ENCODE data around the gene DNAJC7. TPM values are rescaled to one million over a fixed set of nuclear protein-coding genes. Genes with fewer than 3 reads are reported as not detected.

DNAJC7 gene
- total and polyA plus RNA-seq, 12 donors: 44.4 to 148 (median 81.1) TPM

- WGBS, 4 donors: 0 to 3% (median 1%) methylated on average over 1 to 7 of the region's 7 CpGs
- Histone ChIP-seq H3K36me3 (replicated peaks in 1 of 2) (no peaks in the 10 kb centered on the region), H3K27me3 (no peaks in the 10 kb centered on the region), H3K27ac (no peak overlapping the region), H3K4me3 (peak overlapping the region in 2 of 4 donors; percentile 52 to 90), H3K9me3 (replicated peaks in 1 of 3) (no peaks in the 10 kb centered on the region), H3K4me1 (replicated peaks in 1 of 2) (peaks cover 0 to 6% of the 10 kb centered on the region in 2 donors)
- DNase-seq: no peak
- TF ChIP-seq POLR2A (IDR thresholded peaks at IDR 0.05) (no peak), CTCF (IDR thresholded peaks at IDR 0.05) (no peak)
- intact Hi-C loops (cut with DNase I): no loop called here
Measured at GRCh38 chr17:42049834-42050392, 32.7 kb upstream of the DNAJC7 start.

- Histone ChIP-seq H3K36me3 (replicated peaks in 1 of 2) (no peaks in the 10 kb centered on the region), H3K27ac (no peak overlapping the region), H3K9me3 (replicated peaks in 1 of 3) (no peaks in the 10 kb centered on the region), H3K4me1 (replicated peaks in 1 of 2) (peaks cover 0 to 6% of the 10 kb centered on the region in 2 donors), H3K27me3 (no peaks in the 10 kb centered on the region), H3K4me3 (no peak overlapping the region)
- 83 to 87% (median 86%) methylated on average over 11 to 12 of the region's 12 CpGs for WGBS, 4 donors
- TF ChIP-seq POLR2A (IDR thresholded peaks at IDR 0.05): no peak
- no peak for TF ChIP-seq CTCF (IDR thresholded peaks at IDR 0.05)
- DNase-seq: no peak
- intact Hi-C loops (cut with DNase I): no loop called here
Measured at GRCh38 chr17:42047343-42047742, 30.1 kb upstream of the DNAJC7 start.

GRCh38 chr17:42045719-42046118 is 28.5 kb upstream of the DNAJC7 start:
- H3K27ac ChIP-seq: no peak overlapping the region
- H3K9me3 ChIP-seq (replicated peaks in 1 of 3): no peaks in the 10 kb centered on the region
- H3K36me3 ChIP-seq (replicated peaks in 1 of 2): no peaks in the 10 kb centered on the region
- H3K4me3 ChIP-seq: no peak overlapping the region
- intact Hi-C loops (cut with DNase I): no loop called here
- WGBS, 4 donors: 64 to 88% (median 85%) methylated on average over 1 of the region's 1 CpG
- TF ChIP-seq POLR2A (IDR thresholded peaks at IDR 0.05) (no peak), CTCF (IDR thresholded peaks at IDR 0.05) (no peak)
- DNase-seq: no peak
- H3K27me3 ChIP-seq: no peaks in the 10 kb centered on the region
- H3K4me1 ChIP-seq (replicated peaks in 1 of 2): peaks cover 0 to 6% of the 10 kb centered on the region in 2 donors

GRCh38 chr17:42042598-42043319 is 25.5 kb upstream of the DNAJC7 start:
- no peak overlapping the region for H3K4me3 ChIP-seq
- H3K36me3 ChIP-seq (replicated peaks in 1 of 2): no peaks in the 10 kb centered on the region
- H3K9me3 ChIP-seq (replicated peaks in 1 of 3): no peaks in the 10 kb centered on the region
- no peak overlapping the region for H3K27ac ChIP-seq
- TF ChIP-seq CTCF (IDR thresholded peaks at IDR 0.05) (no peak), POLR2A (IDR thresholded peaks at IDR 0.05) (no peak)
- H3K4me1 ChIP-seq (replicated peaks in 1 of 2): no peaks in the 10 kb centered on the region
- WGBS, 4 donors: 91 to 95% (median 92%) methylated on average over 8 to 20 of the region's 20 CpGs
- intact Hi-C loops (cut with DNase I): no loop called here
- no peaks in the 10 kb centered on the region for H3K27me3 ChIP-seq
- no peak for DNase-seq

Measured in adrenal gland (tissue), 12 donors.